WTC11 (cell line): ENCODE measurements around the gene ZFAND3. TPM values are rescaled to one million over a fixed set of nuclear protein-coding genes. Genes with fewer than 3 reads are reported as not detected.

ENCODE experiments used
- ATAC-seq: fragments of 200-7000 bp; cut with Tn5 transposase; 2 replicates; pipeline ENCODE4 v1.10.0; 2021; ENCODE audit warnings: mild to moderate bottlenecking, moderate library complexity
- CTCF ChIA-PET: fragments of 300-600 bp; sonication (Branson Sonifier 250); formaldehyde crosslinking; loops from one replicate; lab custom pipeline; 2021; ENCODE audit warnings: antibody characterized with exemption; lab: Charles Lee
- POLR2A ChIA-PET: fragments of 350-600 bp; sonication (Branson Sonifier 250); formaldehyde crosslinking; loops from one replicate; lab custom pipeline; 2021; ENCODE audit warnings: antibody characterized with exemption; lab: Charles Lee
- DNase-seq: peaks from one replicate; pipeline ENCODE4 v3.0.0; 2021; ENCODE audit warnings: low spot score
- H3K27ac Mint-ChIP-seq: 2 replicates; pipeline ENCODE4 v1.8.0; 2021; ENCODE audit warnings: mixed read lengths
- H3K27me3 Mint-ChIP-seq: 2 replicates; pipeline ENCODE4 v1.8.0; 2021; ENCODE audit warnings: low read depth, mild to moderate bottlenecking, moderate library complexity, mixed read lengths
- H3K36me3 Mint-ChIP-seq: 2 replicates; pipeline ENCODE4 v1.8.0; 2021; ENCODE audit warnings: mixed read lengths
- H3K4me1 Mint-ChIP-seq: 2 replicates; pipeline ENCODE4 v1.8.0; 2022; ENCODE audit warnings: mixed read lengths
- H3K4me3 Mint-ChIP-seq: 2 replicates; pipeline ENCODE4 v1.8.0; 2021; ENCODE audit warnings: mild to moderate bottlenecking, moderate library complexity, mixed read lengths
- H3K9me3 Mint-ChIP-seq: 2 replicates; pipeline ENCODE4 v1.8.0; 2021; ENCODE audit warnings: mixed read lengths
- ESRRA ChIP-seq: sonication (generic); formaldehyde crosslinking; IDR thresholded peaks from 2 replicates; pipeline ENCODE4 v1.8.1; 2022; ENCODE audit warnings: mild to moderate bottlenecking, missing genetic modification reagents, borderline replicate concordance
- FOXJ3 ChIP-seq: sonication (generic); formaldehyde crosslinking; IDR thresholded peaks from 2 replicates; pipeline ENCODE4 v1.9.0; 2021; ENCODE audit warnings: missing genetic modification reagents, mild to moderate bottlenecking, borderline replicate concordance
- IRF1 ChIP-seq: sonication (generic); formaldehyde crosslinking; IDR thresholded peaks from 2 replicates; pipeline ENCODE4 v1.8.0; 2023; ENCODE audit warnings: missing genetic modification reagents
- JUN ChIP-seq: sonication (generic); formaldehyde crosslinking; IDR thresholded peaks from 2 replicates; pipeline ENCODE4 v1.8.0; 2023; ENCODE audit warnings: mild to moderate bottlenecking, missing genetic modification reagents
- MLX ChIP-seq: sonication (generic); formaldehyde crosslinking; IDR thresholded peaks from 2 replicates; pipeline ENCODE4 v1.8.1; 2023; ENCODE audit warnings: mild to moderate bottlenecking, missing genetic modification reagents, moderate library complexity
- OVOL2 ChIP-seq: fragments of 250-450 bp; sonication (Bioruptor Pico); IDR thresholded peaks from 2 replicates; pipeline ENCODE4 v1.9.0; 2021; ENCODE audit warnings: mild to moderate bottlenecking, borderline replicate concordance
- SP1 ChIP-seq: sonication (generic); formaldehyde crosslinking; conservative IDR thresholded peaks from 2 replicates; pipeline ENCODE4 v1.8.1; 2022; ENCODE audit warnings: missing genetic modification reagents
- ZNF416 ChIP-seq: fragments of 250-450 bp; sonication (Bioruptor Pico); IDR thresholded peaks from 2 replicates; pipeline ENCODE4 v1.9.0; 2021; ENCODE audit warnings: mild to moderate bottlenecking, inconsistent platforms
- ZNF425 ChIP-seq: fragments of 250-450 bp; sonication (Bioruptor Pico); conservative IDR thresholded peaks from 2 replicates; pipeline ENCODE4 v1.9.0; 2021; ENCODE audit warnings: mild to moderate bottlenecking
- total RNA-seq: library from RNA; stranded (reverse); gene quantifications from 3 replicates; pipeline ENCODE4 v1.2.3, GENCODE V29; 2021
- TF ChIP-seq, protein P1 (sequence below): fragments of 250-450 bp; sonication (Bioruptor Pico); IDR thresholded peaks from 2 replicates; pipeline ENCODE4 v1.8.0; 2021; ENCODE audit warnings: mild to moderate bottlenecking
- TF ChIP-seq, protein P2 (sequence below): sonication (generic); formaldehyde crosslinking; IDR thresholded peaks from 2 replicates; pipeline ENCODE4 v1.8.0; 2023; ENCODE audit warnings: missing genetic modification reagents, mild to moderate bottlenecking, borderline replicate concordance
- TF ChIP-seq, protein P3 (sequence below): fragments of 250-450 bp; sonication (Bioruptor Pico); IDR thresholded peaks from 2 replicates; pipeline ENCODE4 v1.9.0; 2021; ENCODE audit warnings: mild to moderate bottlenecking, borderline replicate concordance
- TF ChIP-seq, protein P4 (sequence below): fragments of 250-450 bp; sonication (Bioruptor Pico); IDR thresholded peaks from 2 replicates; pipeline ENCODE4 v1.9.0; 2021; ENCODE audit warnings: moderate library complexity, mild to moderate bottlenecking, inconsistent platforms, borderline replicate concordance
- TF ChIP-seq, protein P5 (sequence below): fragments of 250-450 bp; sonication (Bioruptor Pico); IDR thresholded peaks from 2 replicates; pipeline ENCODE4 v2.1.2; 2022; ENCODE audit warnings: mild to moderate bottlenecking, moderate library complexity

Gene ZFAND3
- total RNA-seq, 1 experiment from 2014 or later, result 50.3 TPM

GRCh38 chr6:38022688-38023087 lies 203.2 kb downstream of the ZFAND3 start:
- POLR2A ChIA-PET, result no interaction called here
- H3K27me3 Mint-ChIP-seq, result no peaks in the 10 kb centered on the region; the same call in 1 of the 2 replicates
- H3K4me3 Mint-ChIP-seq, result no peak overlapping the region
- DNase-seq, result no peak
- peaks cover 19% of the 10 kb centered on the region for H3K9me3 Mint-ChIP-seq
- ATAC-seq, result no peak
- H3K27ac Mint-ChIP-seq, result no peak overlapping the region
- TF ChIP-seq IRF1 (CRISPR knock-in tag) (no peak), ZNF416 (CRISPR knock-in tag) (no peak), MLX (CRISPR knock-in tag) (no peak), ZNF425 (CRISPR knock-in tag) (no peak), OVOL2 (no peak), SP1 (CRISPR knock-in tag) (no peak), ESRRA (CRISPR knock-in tag) (no peak)
- TF ChIP-seq, protein P1, sequence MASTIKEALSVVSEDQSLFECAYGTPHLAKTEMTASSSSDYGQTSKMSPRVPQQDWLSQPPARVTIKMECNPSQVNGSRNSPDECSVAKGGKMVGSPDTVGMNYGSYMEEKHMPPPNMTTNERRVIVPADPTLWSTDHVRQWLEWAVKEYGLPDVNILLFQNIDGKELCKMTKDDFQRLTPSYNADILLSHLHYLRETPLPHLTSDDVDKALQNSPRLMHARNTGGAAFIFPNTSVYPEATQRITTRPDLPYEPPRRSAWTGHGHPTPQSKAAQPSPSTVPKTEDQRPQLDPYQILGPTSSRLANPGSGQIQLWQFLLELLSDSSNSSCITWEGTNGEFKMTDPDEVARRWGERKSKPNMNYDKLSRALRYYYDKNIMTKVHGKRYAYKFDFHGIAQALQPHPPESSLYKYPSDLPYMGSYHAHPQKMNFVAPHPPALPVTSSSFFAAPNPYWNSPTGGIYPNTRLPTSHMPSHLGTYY (CRISPR knock-in tag), result no peak
- TF ChIP-seq, protein P2, sequence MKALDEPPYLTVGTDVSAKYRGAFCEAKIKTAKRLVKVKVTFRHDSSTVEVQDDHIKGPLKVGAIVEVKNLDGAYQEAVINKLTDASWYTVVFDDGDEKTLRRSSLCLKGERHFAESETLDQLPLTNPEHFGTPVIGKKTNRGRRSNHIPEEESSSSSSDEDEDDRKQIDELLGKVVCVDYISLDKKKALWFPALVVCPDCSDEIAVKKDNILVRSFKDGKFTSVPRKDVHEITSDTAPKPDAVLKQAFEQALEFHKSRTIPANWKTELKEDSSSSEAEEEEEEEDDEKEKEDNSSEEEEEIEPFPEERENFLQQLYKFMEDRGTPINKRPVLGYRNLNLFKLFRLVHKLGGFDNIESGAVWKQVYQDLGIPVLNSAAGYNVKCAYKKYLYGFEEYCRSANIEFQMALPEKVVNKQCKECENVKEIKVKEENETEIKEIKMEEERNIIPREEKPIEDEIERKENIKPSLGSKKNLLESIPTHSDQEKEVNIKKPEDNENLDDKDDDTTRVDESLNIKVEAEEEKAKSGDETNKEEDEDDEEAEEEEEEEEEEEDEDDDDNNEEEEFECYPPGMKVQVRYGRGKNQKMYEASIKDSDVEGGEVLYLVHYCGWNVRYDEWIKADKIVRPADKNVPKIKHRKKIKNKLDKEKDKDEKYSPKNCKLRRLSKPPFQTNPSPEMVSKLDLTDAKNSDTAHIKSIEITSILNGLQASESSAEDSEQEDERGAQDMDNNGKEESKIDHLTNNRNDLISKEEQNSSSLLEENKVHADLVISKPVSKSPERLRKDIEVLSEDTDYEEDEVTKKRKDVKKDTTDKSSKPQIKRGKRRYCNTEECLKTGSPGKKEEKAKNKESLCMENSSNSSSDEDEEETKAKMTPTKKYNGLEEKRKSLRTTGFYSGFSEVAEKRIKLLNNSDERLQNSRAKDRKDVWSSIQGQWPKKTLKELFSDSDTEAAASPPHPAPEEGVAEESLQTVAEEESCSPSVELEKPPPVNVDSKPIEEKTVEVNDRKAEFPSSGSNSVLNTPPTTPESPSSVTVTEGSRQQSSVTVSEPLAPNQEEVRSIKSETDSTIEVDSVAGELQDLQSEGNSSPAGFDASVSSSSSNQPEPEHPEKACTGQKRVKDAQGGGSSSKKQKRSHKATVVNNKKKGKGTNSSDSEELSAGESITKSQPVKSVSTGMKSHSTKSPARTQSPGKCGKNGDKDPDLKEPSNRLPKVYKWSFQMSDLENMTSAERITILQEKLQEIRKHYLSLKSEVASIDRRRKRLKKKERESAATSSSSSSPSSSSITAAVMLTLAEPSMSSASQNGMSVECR, result no peak
- TF ChIP-seq, all 79 proteins: peak for 0
- CTCF ChIA-PET, result interaction anchor here (1.3 to 3.0 kb wide), 4 partner anchors 11 to 471 kb away, joined by 3 to 14 read pairs (median 6); no protein-coding TSS in a partner anchor
- Mint-ChIP-seq H3K36me3 (peaks cover 19% of the 10 kb centered on the region), H3K4me1 (peaks cover 11% of the 10 kb centered on the region)

- Mint-ChIP-seq H3K4me1 (peaks cover 18% of the 10 kb centered on the region), H3K27ac (no peak overlapping the region), H3K27me3 (no peaks in the 10 kb centered on the region; the same call in 1 of the 2 replicates), H3K4me3 (no peak overlapping the region), H3K9me3 (peaks cover 19% of the 10 kb centered on the region), H3K36me3 (peaks cover 19% of the 10 kb centered on the region)
- TF ChIP-seq, protein P3, sequence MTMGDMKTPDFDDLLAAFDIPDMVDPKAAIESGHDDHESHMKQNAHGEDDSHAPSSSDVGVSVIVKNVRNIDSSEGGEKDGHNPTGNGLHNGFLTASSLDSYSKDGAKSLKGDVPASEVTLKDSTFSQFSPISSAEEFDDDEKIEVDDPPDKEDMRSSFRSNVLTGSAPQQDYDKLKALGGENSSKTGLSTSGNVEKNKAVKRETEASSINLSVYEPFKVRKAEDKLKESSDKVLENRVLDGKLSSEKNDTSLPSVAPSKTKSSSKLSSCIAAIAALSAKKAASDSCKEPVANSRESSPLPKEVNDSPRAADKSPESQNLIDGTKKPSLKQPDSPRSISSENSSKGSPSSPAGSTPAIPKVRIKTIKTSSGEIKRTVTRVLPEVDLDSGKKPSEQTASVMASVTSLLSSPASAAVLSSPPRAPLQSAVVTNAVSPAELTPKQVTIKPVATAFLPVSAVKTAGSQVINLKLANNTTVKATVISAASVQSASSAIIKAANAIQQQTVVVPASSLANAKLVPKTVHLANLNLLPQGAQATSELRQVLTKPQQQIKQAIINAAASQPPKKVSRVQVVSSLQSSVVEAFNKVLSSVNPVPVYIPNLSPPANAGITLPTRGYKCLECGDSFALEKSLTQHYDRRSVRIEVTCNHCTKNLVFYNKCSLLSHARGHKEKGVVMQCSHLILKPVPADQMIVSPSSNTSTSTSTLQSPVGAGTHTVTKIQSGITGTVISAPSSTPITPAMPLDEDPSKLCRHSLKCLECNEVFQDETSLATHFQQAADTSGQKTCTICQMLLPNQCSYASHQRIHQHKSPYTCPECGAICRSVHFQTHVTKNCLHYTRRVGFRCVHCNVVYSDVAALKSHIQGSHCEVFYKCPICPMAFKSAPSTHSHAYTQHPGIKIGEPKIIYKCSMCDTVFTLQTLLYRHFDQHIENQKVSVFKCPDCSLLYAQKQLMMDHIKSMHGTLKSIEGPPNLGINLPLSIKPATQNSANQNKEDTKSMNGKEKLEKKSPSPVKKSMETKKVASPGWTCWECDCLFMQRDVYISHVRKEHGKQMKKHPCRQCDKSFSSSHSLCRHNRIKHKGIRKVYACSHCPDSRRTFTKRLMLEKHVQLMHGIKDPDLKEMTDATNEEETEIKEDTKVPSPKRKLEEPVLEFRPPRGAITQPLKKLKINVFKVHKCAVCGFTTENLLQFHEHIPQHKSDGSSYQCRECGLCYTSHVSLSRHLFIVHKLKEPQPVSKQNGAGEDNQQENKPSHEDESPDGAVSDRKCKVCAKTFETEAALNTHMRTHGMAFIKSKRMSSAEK, result no peak
- TF ChIP-seq, protein P4, sequence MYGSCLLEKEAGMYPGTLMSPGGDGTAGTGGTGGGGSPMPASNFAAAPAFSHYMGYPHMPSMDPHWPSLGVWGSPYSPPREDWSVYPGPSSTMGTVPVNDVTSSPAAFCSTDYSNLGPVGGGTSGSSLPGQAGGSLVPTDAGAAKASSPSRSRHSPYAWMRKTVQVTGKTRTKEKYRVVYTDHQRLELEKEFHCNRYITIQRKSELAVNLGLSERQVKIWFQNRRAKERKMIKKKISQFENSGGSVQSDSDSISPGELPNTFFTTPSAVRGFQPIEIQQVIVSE (CRISPR knock-in tag), result no peak
- TF ChIP-seq, protein P5, sequence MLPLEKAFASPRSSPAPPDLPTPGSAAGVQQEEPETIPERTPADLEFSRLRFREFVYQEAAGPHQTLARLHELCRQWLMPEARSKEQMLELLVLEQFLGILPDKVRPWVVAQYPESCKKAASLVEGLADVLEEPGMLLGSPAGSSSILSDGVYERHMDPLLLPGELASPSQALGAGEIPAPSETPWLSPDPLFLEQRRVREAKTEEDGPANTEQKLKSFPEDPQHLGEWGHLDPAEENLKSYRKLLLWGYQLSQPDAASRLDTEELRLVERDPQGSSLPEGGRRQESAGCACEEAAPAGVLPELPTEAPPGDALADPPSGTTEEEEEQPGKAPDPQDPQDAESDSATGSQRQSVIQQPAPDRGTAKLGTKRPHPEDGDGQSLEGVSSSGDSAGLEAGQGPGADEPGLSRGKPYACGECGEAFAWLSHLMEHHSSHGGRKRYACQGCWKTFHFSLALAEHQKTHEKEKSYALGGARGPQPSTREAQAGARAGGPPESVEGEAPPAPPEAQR, result no peak
- TF ChIP-seq JUN (CRISPR knock-in tag) (no peak), FOXJ3 (CRISPR knock-in tag) (no peak)
- DNase-seq (no peak), ATAC-seq (no peak)
- ChIA-PET CTCF (no interaction called here), POLR2A (no interaction called here)
Observed at GRCh38 chr6:38024908-38025307, 205.4 kb downstream of the ZFAND3 start.
